Central memory CD4-positive, alpha-beta T cell (primary cell): Measurements from ENCODE around the gene PXDN.

ENCODE experiments used
- DNase-seq: peaks from one replicate; pipeline ENCODE4 v3.0.0; 2022

PXDN gene

GRCh38 chr2:1590596-1591460 is 153.5 kb downstream of the PXDN start:
- DNase-seq, result no peak

GRCh38 chr2:1588978-1589621 is 155.2 kb downstream of the PXDN start:
- DNase-seq, result no peak

GRCh38 chr2:1588051-1588977 is 156.0 kb downstream of the PXDN start:
- DNase-seq, result no peak

- DNase-seq, result no peak
Measured at GRCh38 chr2:1586923-1587840, 157.1 kb downstream of the PXDN start.

- DNase-seq, result no peak
Measured at GRCh38 chr2:1586251-1586922, 157.9 kb downstream of the PXDN start.

- DNase-seq, result no peak
Measured at GRCh38 chr2:1585635-1586034, 158.7 kb downstream of the PXDN start.

GRCh38 chr2:1584691-1585485 is 159.4 kb downstream of the PXDN start:
- DNase-seq, result no peak

GRCh38 chr2:1584051-1584531 is 160.2 kb downstream of the PXDN start:
- no peak for DNase-seq

GRCh38 chr2:1582891-1583341 is 161.4 kb downstream of the PXDN start:
- no peak for DNase-seq

- no peak for DNase-seq
Measured at GRCh38 chr2:1581965-1582625, 162.2 kb downstream of the PXDN start.
